Measurements from ENCODE around the gene CBR1. TPM values are rescaled to one million over a fixed set of nuclear protein-coding genes. Genes with fewer than 3 reads are reported as not detected.

Gene CBR1
- total RNA-seq, 3 donors from 2014 or later (not counting 1 experiment from before 2014, with no cell fraction given) = 5.0 to 14.1 (median 12.4) TPM

- WGBS (ENCODE audit: insufficient coverage) = 26% methylated on average over 25 of the region's 25 CpGs
- Histone ChIP-seq H3K27me3 (ENCODE audit: control insufficient read depth, insufficient read depth, low read length) (no peaks in the 10 kb centered on the region), H3K9me3 (ENCODE audit: control insufficient read depth, insufficient read depth, low read length) (no peaks in the 10 kb centered on the region), H3K36me3 (ENCODE audit: control insufficient read depth, insufficient read depth, low read length) (no peaks in the 10 kb centered on the region), H3K4me3 (ENCODE audit: low read length) (no peak overlapping the region), H3K27ac (ENCODE audit: low read length) (no peak overlapping the region), H3K4me1 (ENCODE audit: control insufficient read depth, insufficient read depth, low read length) (peaks cover 4% of the 10 kb centered on the region)
- ATAC-seq = peak; percentile 84 to 96 (median 90)
- Mint-ChIP-seq H3K9me3 (no peaks in the 10 kb centered on the region), H3K4me1 (peaks cover 7% of the 10 kb centered on the region in 2 donors), H3K27ac (no peak overlapping the region), H3K27me3 (ENCODE audit: low read depth in 2 of 2) (no peaks in the 10 kb centered on the region), H3K4me3 (peak overlapping the region; percentile 2), H3K36me3 (no peaks in the 10 kb centered on the region)
- peak; percentile 89 for TF ChIP-seq CTCF (IDR thresholded peaks at IDR 0.05)
- peak; percentile 63 to 85 for DNase-seq
- intact Hi-C loops (cut with micrococcal nuclease) = loop anchor here (1.0 kb wide), 2 partner anchors 1283 to 1335 kb away; no protein-coding TSS in a partner anchor
Observed at GRCh38 chr21:36028127-36029069, 41.4 kb upstream of the CBR1 start.

- Mint-ChIP-seq H3K27me3 (ENCODE audit: low read depth in 2 of 2) (no peaks in the 10 kb centered on the region), H3K4me3 (no peak overlapping the region), H3K36me3 (no peaks in the 10 kb centered on the region), H3K4me1 (peaks cover 7% of the 10 kb centered on the region in 2 donors), H3K27ac (no peak overlapping the region), H3K9me3 (no peaks in the 10 kb centered on the region)
- WGBS (ENCODE audit: insufficient coverage) = 95% methylated on average over 8 of the region's 8 CpGs
- Histone ChIP-seq H3K4me3 (ENCODE audit: low read length) (no peak overlapping the region), H3K36me3 (ENCODE audit: control insufficient read depth, insufficient read depth, low read length) (no peaks in the 10 kb centered on the region), H3K27ac (ENCODE audit: low read length) (no peak overlapping the region), H3K27me3 (ENCODE audit: control insufficient read depth, insufficient read depth, low read length) (no peaks in the 10 kb centered on the region), H3K9me3 (ENCODE audit: control insufficient read depth, insufficient read depth, low read length) (no peaks in the 10 kb centered on the region), H3K4me1 (ENCODE audit: control insufficient read depth, insufficient read depth, low read length) (peaks cover 4% of the 10 kb centered on the region)
- no peak for ATAC-seq
- no peak for DNase-seq
- no peak for TF ChIP-seq CTCF (IDR thresholded peaks at IDR 0.05)
- intact Hi-C loops (cut with micrococcal nuclease) = no loop called here
Observed at GRCh38 chr21:36029309-36029708, 40.5 kb upstream of the CBR1 start.

GRCh38 chr21:36030581-36031189, 39.1 kb upstream of the CBR1 start:
- no peak for ATAC-seq
- H3K27me3 Mint-ChIP-seq (ENCODE audit: low read depth in 2 of 2) = no peaks in the 10 kb centered on the region
- H3K9me3 Mint-ChIP-seq = no peaks in the 10 kb centered on the region
- intact Hi-C loops (cut with micrococcal nuclease) = no loop called here
- H3K27ac ChIP-seq (ENCODE audit: low read length) = no peak overlapping the region
- no peaks in the 10 kb centered on the region for H3K27me3 ChIP-seq (ENCODE audit: control insufficient read depth, insufficient read depth, low read length)
- no peaks in the 10 kb centered on the region for H3K9me3 ChIP-seq (ENCODE audit: control insufficient read depth, insufficient read depth, low read length)
- H3K4me3 Mint-ChIP-seq = no peak overlapping the region
- no peak overlapping the region for H3K27ac Mint-ChIP-seq
- H3K4me1 ChIP-seq (ENCODE audit: control insufficient read depth, insufficient read depth, low read length) = peaks cover 4% of the 10 kb centered on the region
- no peak for TF ChIP-seq CTCF (IDR thresholded peaks at IDR 0.05)
- no peak for DNase-seq
- no peak overlapping the region for H3K4me3 ChIP-seq (ENCODE audit: low read length)
- 86% methylated on average over 16 of the region's 16 CpGs for WGBS (ENCODE audit: insufficient coverage)
- peaks cover under 1% of the 10 kb centered on the region for H3K36me3 Mint-ChIP-seq
- H3K4me1 Mint-ChIP-seq = peaks cover 7% of the 10 kb centered on the region in 2 donors
- H3K36me3 ChIP-seq (ENCODE audit: control insufficient read depth, insufficient read depth, low read length) = peaks cover 7% of the 10 kb centered on the region
